Suprapubic skin (tissue), 4 donors: Measurements from ENCODE around the gene ZNF385D.

Experiments
- CTCF ChIP-seq, 2 donors: fragments of 200-600 bp in 1 of 2; fragments of 450-650 bp in 1 of 2; sonication (generic) in 1 of 2; IDR thresholded peaks; one replicate each; pipeline ENCODE4 v1.5.1; 2016 to 2019; ENCODE audit warnings: antibody characterized with exemption in 2 of 2, mild to moderate bottlenecking in 1 of 2, moderate library complexity in 1 of 2
- POLR2A ChIP-seq, 2 donors: fragments of 450-650 bp; IDR thresholded peaks; one replicate each; pipeline ENCODE4 v1.6.1; 2017; ENCODE audit warnings: antibody characterized with exemption in 2 of 2, mild to moderate bottlenecking in 2 of 2, moderate library complexity in 2 of 2
- POLR2AphosphoS5 ChIP-seq, 3 donors: sonication (generic); formaldehyde crosslinking; IDR thresholded peaks; one replicate each; pipeline ENCODE4 v1.6.1; 2017; ENCODE audit warnings: antibody characterized with exemption in 3 of 3

GRCh38 chr3:21664996-21665395 is 86.0 kb downstream of the ZNF385D start:
- TF ChIP-seq CTCF (IDR thresholded peaks at IDR 0.05): no peak
- TF ChIP-seq POLR2A (IDR thresholded peaks at IDR 0.05): no peak
- TF ChIP-seq POLR2AphosphoS5 (IDR thresholded peaks at IDR 0.05): no peak
